ENCODE results near the gene CCDC28B.

The CCDC28B gene

GRCh38 chr1:32221581-32221979 is 21.2 kb downstream of the CCDC28B start:
- CTCF ChIA-PET = interaction anchor here (1.0 kb wide), 1 partner anchor 11 kb away, joined by 3 read pairs; no protein-coding TSS in a partner anchor
- no peak for TF ChIP-seq CTCF (IDR thresholded peaks at IDR 0.05; ENCODE audit: control extremely low read depth, extremely low read depth, low read depth, missing control alignments)
- POLR2A ChIA-PET = no interaction called here
- DNase-seq (ENCODE audit: extremely low spot score) = no peak

- DNase-seq (ENCODE audit: extremely low spot score) = peak; percentile 96
- TF ChIP-seq CTCF (IDR thresholded peaks at IDR 0.05; ENCODE audit: control extremely low read depth, extremely low read depth, low read depth, missing control alignments) = no peak
- CTCF ChIA-PET = interaction anchor here (1.0 to 1.5 kb wide), 2 partner anchors 12 to 26 kb away, joined by 3 to 6 read pairs; no protein-coding TSS in a partner anchor
- POLR2A ChIA-PET = no interaction called here
These were observed 21.8 kb downstream of the CCDC28B start, which contains the start of the genes EIF3I and TMEM234 for GRCh38 chr1:32221980-32222755. TSS of gene EIF3I (plus strand) at chr1:32222407. CDS start at chr1:32222442, 35 bp downstream. TSS of gene TMEM234 (minus strand) at chr1:32222353. CDS start at chr1:32222322, 31 bp downstream.

DNA sequence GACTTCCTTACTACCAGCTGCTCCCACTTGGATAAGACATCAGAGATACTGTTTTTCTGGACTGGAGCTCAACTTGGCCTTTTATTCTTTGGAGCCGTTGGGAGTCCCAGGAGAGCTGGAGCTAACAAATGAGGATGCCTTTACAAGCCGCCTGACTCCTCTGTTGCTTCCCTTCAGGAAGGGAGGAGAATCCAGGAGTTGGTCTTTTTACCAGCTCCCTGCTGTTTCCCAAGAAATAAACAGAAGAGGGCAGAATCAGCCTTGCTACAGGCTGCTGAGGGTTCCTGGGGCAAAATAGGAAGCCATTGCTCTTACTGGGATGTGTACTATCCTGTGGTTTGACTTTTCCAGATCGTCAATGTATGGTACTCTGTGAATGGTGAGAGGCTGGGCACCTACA is 23.3 kb downstream of the CCDC28B start:
- no peak for DNase-seq (ENCODE audit: extremely low spot score)
- ChIA-PET CTCF (interaction anchor here (1.0 to 1.5 kb wide), 5 partner anchors 12 to 93 kb away, joined by 3 to 6 read pairs (median 3); no protein-coding TSS in a partner anchor), POLR2A (interaction anchor here (0.9 to 1.1 kb wide), 2 partner anchors 19 to 96 kb away, joined by 3 read pairs; no protein-coding TSS in a partner anchor)
- TF ChIP-seq CTCF (IDR thresholded peaks at IDR 0.05; ENCODE audit: control extremely low read depth, extremely low read depth, low read depth, missing control alignments) = no peak

DNA sequence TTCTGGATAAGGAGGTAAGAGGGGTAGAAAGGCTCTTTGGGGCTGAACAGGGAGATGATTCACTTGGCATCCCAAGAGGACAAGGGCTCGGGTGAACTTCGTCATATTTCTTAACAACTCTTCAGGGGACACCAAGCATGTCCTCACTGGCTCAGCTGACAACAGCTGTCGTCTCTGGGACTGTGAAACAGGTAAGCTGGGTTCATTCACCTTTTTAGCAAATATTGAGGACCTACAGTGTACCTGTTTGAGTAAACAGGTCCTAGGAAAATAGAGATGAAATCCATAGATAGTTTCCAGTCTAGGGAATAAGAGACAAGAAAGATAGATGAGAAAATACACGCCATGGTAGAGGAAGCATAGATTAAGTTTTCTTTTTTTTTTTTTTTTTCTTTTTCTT is 23.9 kb downstream of the CCDC28B start:
- DNase-seq (ENCODE audit: extremely low spot score) = no peak
- ChIA-PET CTCF (interaction anchor here (0.8 to 1.4 kb wide), 4 partner anchors 9 to 26 kb away, joined by 3 to 4 read pairs (median 3); no protein-coding TSS in a partner anchor), POLR2A (interaction anchor here (0.6 kb wide), 1 partner anchor 52 kb away, joined by 3 read pairs; no protein-coding TSS in a partner anchor)
- no peak for TF ChIP-seq CTCF (IDR thresholded peaks at IDR 0.05; ENCODE audit: control extremely low read depth, extremely low read depth, low read depth, missing control alignments)

- POLR2A ChIA-PET = interaction anchor here (1.0 to 1.3 kb wide), 2 partner anchors 105 to 108 kb away, joined by 3 to 4 read pairs; partner anchors contain the start of gene MARCKSL1
- DNase-seq (ENCODE audit: extremely low spot score) = no peak
- CTCF ChIA-PET = interaction anchor here (1.1 to 5.0 kb wide), 4 partner anchors 12 to 89 kb away, joined by 4 to 25 read pairs (median 18); no protein-coding TSS in a partner anchor
- TF ChIP-seq CTCF (IDR thresholded peaks at IDR 0.05; ENCODE audit: control extremely low read depth, extremely low read depth, low read depth, missing control alignments) = no peak
These were observed 28.4 kb downstream of the CCDC28B start for GRCh38 chr1:32228771-32229170.

DNA sequence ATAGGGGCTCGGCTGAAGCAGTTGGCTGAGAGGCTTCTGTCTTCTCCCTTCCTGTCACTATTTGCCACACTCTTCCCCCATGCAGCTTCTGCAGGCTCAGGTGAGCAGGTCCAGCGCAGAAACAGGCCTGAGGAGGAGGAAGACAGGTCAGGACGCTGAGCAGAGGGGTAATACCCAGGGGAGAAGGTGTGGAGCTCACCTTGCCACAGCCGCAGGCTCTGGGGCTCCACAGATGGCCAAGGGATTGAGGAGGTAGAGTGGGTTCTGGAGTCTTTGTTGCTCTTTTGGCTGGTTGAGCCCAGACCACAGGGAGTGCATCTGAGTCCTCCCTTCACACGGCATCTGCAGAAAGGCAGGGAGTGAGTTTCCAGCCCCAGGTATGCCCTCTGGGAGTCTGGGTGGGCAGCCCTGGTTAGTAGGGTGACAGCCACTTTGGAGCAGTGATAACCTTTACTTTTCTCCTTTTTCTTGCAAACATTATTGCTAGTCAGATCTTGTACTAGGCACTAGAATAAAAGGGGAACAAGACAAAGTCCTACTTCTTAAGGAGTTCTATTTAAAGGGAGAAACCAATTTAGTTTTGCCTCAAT is 31.5 kb downstream of the CCDC28B start:
- POLR2A ChIA-PET = interaction anchor here (0.5 to 1.2 kb wide), 3 partner anchors 9 to 124 kb away, joined by 3 to 6 read pairs (median 5); partner anchors contain the start of gene KPNA6
- CTCF ChIA-PET = interaction anchor here (0.7 to 5.0 kb wide), 7 partner anchors 9 to 169 kb away, joined by 3 to 22 read pairs (median 5); no protein-coding TSS in a partner anchor
- no peak for TF ChIP-seq CTCF (IDR thresholded peaks at IDR 0.05; ENCODE audit: control extremely low read depth, extremely low read depth, low read depth, missing control alignments)
- no peak for DNase-seq (ENCODE audit: extremely low spot score)
